WI38 (cell line): ENCODE measurements around the gene CADM2.

Experiments
- H3K4me3 ChIP-seq: 2 replicates; pipeline ENCODE4 v1.5.1; 2011; ENCODE audit warnings: low read depth, mild to moderate bottlenecking, control low read depth, low read length
- CTCF ChIP-seq: IDR thresholded peaks from 2 replicates; pipeline ENCODE4 v1.5.1; 2012; ENCODE audit warnings: low read depth, mild to moderate bottlenecking, control low read depth, low read length

The CADM2 gene

DNA sequence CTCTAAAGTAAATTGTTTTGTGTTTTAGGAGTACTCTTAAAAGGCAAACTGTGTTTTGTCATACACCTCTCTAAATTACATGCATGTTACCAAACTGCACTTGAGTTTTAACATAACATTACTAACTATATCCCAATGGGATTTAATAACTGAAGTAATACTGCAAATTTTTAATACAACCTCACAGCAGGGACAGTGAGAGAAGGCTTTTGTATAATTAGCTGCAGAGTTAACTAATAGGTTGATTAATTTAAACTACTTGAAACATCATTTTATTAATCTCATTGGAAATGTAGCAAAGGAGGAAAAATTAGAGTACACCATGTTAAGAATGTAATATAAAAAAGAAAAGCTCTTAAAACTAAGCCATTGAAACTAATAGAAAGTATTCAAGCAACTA is 417.3 kb downstream of the CADM2 start:
- no peak overlapping the region for H3K4me3 ChIP-seq
- no peak for TF ChIP-seq CTCF

DNA sequence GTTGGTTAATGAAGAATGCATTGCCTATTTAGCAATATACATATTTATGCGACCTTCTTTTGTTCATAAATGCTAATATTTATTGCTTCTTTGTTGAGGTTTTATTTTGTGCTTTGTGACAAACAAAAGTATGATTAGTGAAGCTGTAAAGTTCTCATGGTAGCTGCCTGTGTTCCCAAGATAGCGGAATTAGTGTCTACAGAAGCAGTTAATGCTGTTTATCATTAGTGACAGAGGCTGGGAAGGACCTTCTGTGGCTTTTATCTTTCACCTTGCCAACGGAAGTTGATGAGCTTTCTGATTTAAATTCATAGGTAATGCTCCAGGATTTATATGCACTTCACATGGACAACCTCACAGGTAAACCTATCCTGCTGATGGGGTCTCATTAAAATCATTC is 418.3 kb downstream of the CADM2 start:
- no peak for TF ChIP-seq CTCF
- no peak overlapping the region for H3K4me3 ChIP-seq

GRCh38 chr3:85384372-85384771 is 425.6 kb downstream of the CADM2 start:
- H3K4me3 ChIP-seq = no peak overlapping the region
- no peak for TF ChIP-seq CTCF

DNA sequence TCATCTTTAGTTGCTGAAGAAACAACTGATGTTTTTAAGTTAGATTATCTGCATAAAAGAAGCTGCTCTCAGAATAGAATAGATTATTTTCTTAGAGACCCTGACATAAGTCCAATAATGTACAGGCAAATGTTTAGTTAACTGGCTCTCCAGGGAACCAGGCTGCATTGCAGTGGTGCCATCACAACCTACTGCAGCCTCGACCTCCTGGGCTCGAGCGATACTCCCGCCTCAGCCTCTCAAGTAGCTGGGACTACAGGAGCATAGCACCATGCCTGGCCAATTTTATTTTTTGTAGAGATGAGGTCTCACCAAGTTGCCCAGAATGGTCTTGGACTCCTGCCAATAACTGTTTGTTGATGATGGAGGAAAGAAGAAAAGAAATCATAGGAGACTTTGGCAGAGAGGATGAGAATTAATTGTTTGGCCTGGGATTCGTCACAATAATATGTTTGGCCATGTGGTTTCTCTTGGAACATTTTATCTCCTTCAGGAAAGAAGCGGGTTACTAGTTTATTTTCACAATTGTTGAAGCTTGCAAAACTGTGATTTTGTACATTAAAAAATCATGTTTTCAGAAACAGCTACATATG is 429.2 kb downstream of the CADM2 start:
- no peak for TF ChIP-seq CTCF
- no peak overlapping the region for H3K4me3 ChIP-seq

DNA sequence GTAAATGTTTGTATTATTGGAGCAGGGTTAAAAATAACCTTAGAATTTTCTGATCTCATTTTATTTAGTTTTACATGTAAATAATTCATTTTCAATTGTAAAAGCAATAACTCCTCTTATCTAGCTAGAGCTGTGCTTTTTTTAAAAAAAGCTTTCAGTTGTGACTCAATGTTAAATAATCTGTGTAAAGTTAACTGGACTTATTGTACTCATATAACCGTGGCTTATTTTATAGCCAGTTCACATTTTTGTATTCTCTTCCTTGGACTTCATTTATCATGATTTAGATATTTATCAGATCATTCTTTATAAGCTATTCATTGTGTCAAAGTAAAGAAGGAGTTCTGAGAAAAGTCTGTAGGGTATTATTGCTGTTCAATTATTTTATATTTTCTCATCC is 435.6 kb downstream of the CADM2 start:
- H3K4me3 ChIP-seq = no peak overlapping the region
- TF ChIP-seq CTCF = no peak

- TF ChIP-seq CTCF = no peak
- no peak overlapping the region for H3K4me3 ChIP-seq
Measured at GRCh38 chr3:85397434-85397833, 438.6 kb downstream of the CADM2 start.

GRCh38 chr3:85426121-85426520 is 467.3 kb downstream of the CADM2 start:
- no peak for TF ChIP-seq CTCF
- H3K4me3 ChIP-seq = no peak overlapping the region
